SKM-1 (cell line): Measurements from ENCODE around the gene ABCA1.

Source experiments
- DNase-seq: peaks from one replicate; lab custom pipeline; 2025; ENCODE audit not compliant: unreplicated experiment; lab: John Stamatoyannopoulos, UW

ABCA1 gene

GRCh38 chr9:104805441-104805840 lies 122.5 kb downstream of the ABCA1 start:
- no peak for DNase-seq

- DNase-seq = no peak
These were observed 125.0 kb downstream of the ABCA1 start for GRCh38 chr9:104802906-104803305.

- DNase-seq = no peak
These were observed 125.8 kb downstream of the ABCA1 start for GRCh38 chr9:104802110-104802509.

- DNase-seq = no peak
These were observed 127.7 kb downstream of the ABCA1 start for GRCh38 chr9:104800068-104800785.

GRCh38 chr9:104798209-104798995 lies 129.6 kb downstream of the ABCA1 start:
- no peak for DNase-seq

- DNase-seq = no peak
These were observed 132.1 kb downstream of the ABCA1 start for GRCh38 chr9:104795857-104796256.

- DNase-seq = no peak
These were observed 132.9 kb downstream of the ABCA1 start for GRCh38 chr9:104795082-104795481.

GRCh38 chr9:104794070-104794469 lies 133.9 kb downstream of the ABCA1 start:
- no peak for DNase-seq

GRCh38 chr9:104788251-104788650 lies 139.7 kb downstream of the ABCA1 start:
- no peak for DNase-seq

GRCh38 chr9:104787306-104788015 lies 140.5 kb downstream of the ABCA1 start:
- no peak for DNase-seq

GRCh38 chr9:104786293-104786692 lies 141.7 kb downstream of the ABCA1 start:
- no peak for DNase-seq

- DNase-seq = no peak
These were observed 143.9 kb downstream of the ABCA1 start for GRCh38 chr9:104784098-104784497.

GRCh38 chr9:104783588-104783987 lies 144.4 kb downstream of the ABCA1 start:
- DNase-seq = no peak

- DNase-seq = no peak
These were observed 147.1 kb downstream of the ABCA1 start for GRCh38 chr9:104780796-104781395.

GRCh38 chr9:104779946-104780535 lies 147.9 kb downstream of the ABCA1 start:
- DNase-seq = no peak

GRCh38 chr9:104779334-104779733 lies 148.6 kb downstream of the ABCA1 start:
- DNase-seq = no peak

GRCh38 chr9:104778802-104779201 lies 149.2 kb downstream of the ABCA1 start:
- DNase-seq = no peak

- DNase-seq = no peak
These were observed 151.2 kb downstream of the ABCA1 start for GRCh38 chr9:104776797-104777196.

GRCh38 chr9:104775976-104776375 lies 152.0 kb downstream of the ABCA1 start:
- no peak for DNase-seq

GRCh38 chr9:104775574-104775936 lies 152.4 kb downstream of the ABCA1 start:
- DNase-seq = no peak
